HFFc6 (cell line): ENCODE data around the gene GDF7. TPM values are rescaled to one million over a fixed set of nuclear protein-coding genes. Genes with fewer than 3 reads are reported as not detected.
A peak's percentile ranks its signal among the peaks of the same experiment; 100 is the strongest.

ENCODE experiments used
- DNase-seq: peaks from one replicate; pipeline ENCODE4 v3.0.0-alpha.2; 2018
- H3K27ac Mint-ChIP-seq: 2 replicates; pipeline ENCODE4 v1.8.0; 2020; ENCODE audit warnings: mild to moderate bottlenecking, mixed read lengths
- H3K27me3 Mint-ChIP-seq: 2 replicates; pipeline ENCODE4 v1.8.0; 2021; ENCODE audit warnings: mild to moderate bottlenecking, moderate library complexity, mixed read lengths; ENCODE audit not compliant: insufficient read depth
- H3K36me3 Mint-ChIP-seq: 2 replicates; pipeline ENCODE4 v1.8.0; 2021; ENCODE audit warnings: low read depth, mixed read lengths
- H3K4me1 Mint-ChIP-seq: 2 replicates; pipeline ENCODE4 v1.8.0; 2020; ENCODE audit warnings: low read depth, mixed read lengths
- H3K4me3 Mint-ChIP-seq: 2 replicates; pipeline ENCODE4 v1.8.0; 2020; ENCODE audit warnings: mild to moderate bottlenecking, moderate library complexity, mixed read lengths
- H3K9me3 Mint-ChIP-seq: 2 replicates; pipeline ENCODE4 v1.8.0; 2020; ENCODE audit warnings: mild to moderate bottlenecking, mixed read lengths
- CTCF ChIP-seq: fragments of 200-600 bp; sonication (generic); IDR thresholded peaks from 2 replicates; pipeline ENCODE4 v1.5.0; 2021; ENCODE audit warnings: antibody characterized with exemption, mild to moderate bottlenecking
- total RNA-seq, 6 experiments: library from RNA; stranded (reverse); fragmentation: NEBNext Ultra II Directional; extraction: Animal tissue kit (Norgen Biotek cat#: 25700); gene quantifications; 2 replicates in 1 of 6; 3 replicates in 5 of 6; pipeline ENCODE4 v1.2.3, GENCODE V29; 2021

Gene GDF7
- total RNA-seq, 6 experiments from 2014 or later: 0.05 TPM; not detected in 5

GRCh38 chr2:20633001-20633400 is 33.9 kb upstream of the GDF7 start:
- no peak for TF ChIP-seq CTCF
- H3K9me3 Mint-ChIP-seq: no peaks in the 10 kb centered on the region
- no peaks in the 10 kb centered on the region for H3K36me3 Mint-ChIP-seq
- peaks cover 25% of the 10 kb centered on the region for H3K4me1 Mint-ChIP-seq
- no peak for DNase-seq
- H3K27ac Mint-ChIP-seq: no peak overlapping the region
- no peak overlapping the region for H3K4me3 Mint-ChIP-seq
- peaks cover 6% of the 10 kb centered on the region; the same call in 1 of the 2 replicates for H3K27me3 Mint-ChIP-seq

- H3K4me1 Mint-ChIP-seq: peaks cover 25% of the 10 kb centered on the region
- no peak overlapping the region for H3K27ac Mint-ChIP-seq
- H3K9me3 Mint-ChIP-seq: no peaks in the 10 kb centered on the region
- no peaks in the 10 kb centered on the region for H3K36me3 Mint-ChIP-seq
- no peak for DNase-seq
- no peak for TF ChIP-seq CTCF
- H3K27me3 Mint-ChIP-seq: peaks cover 5% of the 10 kb centered on the region; the same call in 1 of the 2 replicates
- no peak overlapping the region for H3K4me3 Mint-ChIP-seq
These were observed 33.0 kb upstream of the GDF7 start for GRCh38 chr2:20633794-20634506.

- H3K9me3 Mint-ChIP-seq: no peaks in the 10 kb centered on the region
- H3K27me3 Mint-ChIP-seq: peaks cover 5% of the 10 kb centered on the region; the same call in 1 of the 2 replicates
- H3K36me3 Mint-ChIP-seq: no peaks in the 10 kb centered on the region
- DNase-seq: peak; percentile 56
- no peak overlapping the region for H3K4me3 Mint-ChIP-seq
- no peak overlapping the region for H3K27ac Mint-ChIP-seq
- no peak; the same call in 1 of the 2 replicates for TF ChIP-seq CTCF
- H3K4me1 Mint-ChIP-seq: peaks cover 25% of the 10 kb centered on the region
These were observed 32.3 kb upstream of the GDF7 start for GRCh38 chr2:20634507-20635112.

GRCh38 chr2:20635113-20635510 is 31.8 kb upstream of the GDF7 start:
- Mint-ChIP-seq H3K4me1 (peaks cover 25% of the 10 kb centered on the region), H3K27me3 (peaks cover 5% of the 10 kb centered on the region; the same call in 1 of the 2 replicates), H3K4me3 (no peak overlapping the region), H3K36me3 (no peaks in the 10 kb centered on the region), H3K9me3 (no peaks in the 10 kb centered on the region), H3K27ac (peak overlapping the region; percentile 41)
- DNase-seq: no peak
- TF ChIP-seq CTCF: no peak

- H3K36me3 Mint-ChIP-seq: no peaks in the 10 kb centered on the region
- peak overlapping the region; percentile 41 for H3K27ac Mint-ChIP-seq
- peaks cover 25% of the 10 kb centered on the region for H3K4me1 Mint-ChIP-seq
- peak; percentile 65 for DNase-seq
- H3K9me3 Mint-ChIP-seq: no peaks in the 10 kb centered on the region
- H3K4me3 Mint-ChIP-seq: no peak overlapping the region
- TF ChIP-seq CTCF: peak; percentile 95
- peaks cover 5% of the 10 kb centered on the region; the same call in 1 of the 2 replicates for H3K27me3 Mint-ChIP-seq
These were observed 31.0 kb upstream of the GDF7 start for GRCh38 chr2:20635675-20636584.
